ENCODE data around the gene SUSD1. TPM values are rescaled to one million over a fixed set of nuclear protein-coding genes. Genes with fewer than 3 reads are reported as not detected.

The SUSD1 gene
- total RNA-seq, 1 experiment from 2014 or later, result 24.6 TPM

DNA sequence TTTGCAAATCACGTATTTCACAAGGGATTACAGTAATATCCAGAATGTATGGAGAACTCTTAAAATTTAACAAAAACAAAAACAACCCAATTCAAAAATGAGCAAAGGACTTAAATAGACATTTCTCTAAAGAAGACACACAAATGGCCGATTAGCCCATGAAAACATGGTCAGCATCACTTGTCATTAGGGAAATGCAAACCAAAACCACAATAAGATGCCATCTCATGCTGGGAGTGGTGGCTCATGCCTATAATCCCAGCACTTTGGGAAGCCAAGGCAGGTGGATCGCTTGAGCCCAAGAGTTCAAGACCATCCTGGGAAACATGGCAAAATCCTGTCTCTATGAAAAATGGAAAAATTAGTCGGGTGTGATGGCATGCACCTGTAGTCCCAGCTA, 120.2 kb downstream of the SUSD1 start:
- BruUV-seq (replicated peaks), result no TSS peak
- no peak for DNase-seq
- Mint-ChIP-seq H3K36me3 (ENCODE audit: insufficient read depth, unreplicated experiment) (peaks cover 10% of the 10 kb centered on the region), H3K27ac (ENCODE audit: unreplicated experiment) (no peak overlapping the region), H3K9me3 (ENCODE audit: low read depth, unreplicated experiment) (peaks cover 6% of the 10 kb centered on the region), H3K4me3 (ENCODE audit: low read depth, unreplicated experiment) (no peak overlapping the region), H3K4me1 (ENCODE audit: low read depth, unreplicated experiment) (peaks cover 20% of the 10 kb centered on the region), H3K27me3 (ENCODE audit: unreplicated experiment) (no peaks in the 10 kb centered on the region)
- CTCF ChIA-PET, result no interaction called here
- intact Hi-C loops (cut with micrococcal nuclease; ENCODE audit: unreplicated experiment), result no loop called here
- TF ChIP-seq, protein P1, sequence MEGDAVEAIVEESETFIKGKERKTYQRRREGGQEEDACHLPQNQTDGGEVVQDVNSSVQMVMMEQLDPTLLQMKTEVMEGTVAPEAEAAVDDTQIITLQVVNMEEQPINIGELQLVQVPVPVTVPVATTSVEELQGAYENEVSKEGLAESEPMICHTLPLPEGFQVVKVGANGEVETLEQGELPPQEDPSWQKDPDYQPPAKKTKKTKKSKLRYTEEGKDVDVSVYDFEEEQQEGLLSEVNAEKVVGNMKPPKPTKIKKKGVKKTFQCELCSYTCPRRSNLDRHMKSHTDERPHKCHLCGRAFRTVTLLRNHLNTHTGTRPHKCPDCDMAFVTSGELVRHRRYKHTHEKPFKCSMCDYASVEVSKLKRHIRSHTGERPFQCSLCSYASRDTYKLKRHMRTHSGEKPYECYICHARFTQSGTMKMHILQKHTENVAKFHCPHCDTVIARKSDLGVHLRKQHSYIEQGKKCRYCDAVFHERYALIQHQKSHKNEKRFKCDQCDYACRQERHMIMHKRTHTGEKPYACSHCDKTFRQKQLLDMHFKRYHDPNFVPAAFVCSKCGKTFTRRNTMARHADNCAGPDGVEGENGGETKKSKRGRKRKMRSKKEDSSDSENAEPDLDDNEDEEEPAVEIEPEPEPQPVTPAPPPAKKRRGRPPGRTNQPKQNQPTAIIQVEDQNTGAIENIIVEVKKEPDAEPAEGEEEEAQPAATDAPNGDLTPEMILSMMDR (IDR thresholded peaks at IDR 0.05; ENCODE audit: unreplicated experiment), result no peak

DNA sequence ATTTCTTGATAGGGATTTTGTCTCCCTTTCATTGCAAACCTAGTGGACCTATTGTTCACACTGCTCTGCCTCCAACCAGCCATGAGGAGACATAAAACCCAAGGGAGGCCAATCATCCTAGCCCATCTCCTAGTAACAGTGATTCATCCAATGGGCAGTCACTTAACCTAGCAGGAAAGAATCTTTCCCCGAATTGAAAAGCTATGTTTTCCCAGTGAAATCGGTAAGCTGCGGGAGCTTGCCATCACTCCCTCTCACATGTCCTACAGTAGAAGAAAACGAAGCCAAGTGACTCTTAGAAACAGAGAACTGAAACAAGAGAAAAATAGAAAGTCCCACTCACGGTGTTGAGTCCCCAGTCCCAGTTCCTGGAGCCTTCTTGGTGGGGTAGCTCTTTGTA, 123.3 kb downstream of the SUSD1 start:
- no peak overlapping the region for H3K4me3 Mint-ChIP-seq (ENCODE audit: low read depth, unreplicated experiment)
- no TSS peak for BruUV-seq (replicated peaks)
- no peaks in the 10 kb centered on the region for H3K27me3 Mint-ChIP-seq (ENCODE audit: unreplicated experiment)
- intact Hi-C loops (cut with micrococcal nuclease; ENCODE audit: unreplicated experiment), result no loop called here
- peaks cover 8% of the 10 kb centered on the region for H3K9me3 Mint-ChIP-seq (ENCODE audit: low read depth, unreplicated experiment)
- CTCF ChIA-PET, result interaction anchor here (0.7 to 1.1 kb wide), 2 partner anchors 14 to 57 kb away, joined by 3 read pairs; no protein-coding TSS in a partner anchor
- H3K4me1 Mint-ChIP-seq (ENCODE audit: low read depth, unreplicated experiment), result peaks cover 21% of the 10 kb centered on the region
- no peak for DNase-seq
- H3K27ac Mint-ChIP-seq (ENCODE audit: unreplicated experiment), result no peak overlapping the region
- TF ChIP-seq, protein P1 (IDR thresholded peaks at IDR 0.05; ENCODE audit: unreplicated experiment), result no peak
- H3K36me3 Mint-ChIP-seq (ENCODE audit: insufficient read depth, unreplicated experiment), result no peaks in the 10 kb centered on the region

DNA sequence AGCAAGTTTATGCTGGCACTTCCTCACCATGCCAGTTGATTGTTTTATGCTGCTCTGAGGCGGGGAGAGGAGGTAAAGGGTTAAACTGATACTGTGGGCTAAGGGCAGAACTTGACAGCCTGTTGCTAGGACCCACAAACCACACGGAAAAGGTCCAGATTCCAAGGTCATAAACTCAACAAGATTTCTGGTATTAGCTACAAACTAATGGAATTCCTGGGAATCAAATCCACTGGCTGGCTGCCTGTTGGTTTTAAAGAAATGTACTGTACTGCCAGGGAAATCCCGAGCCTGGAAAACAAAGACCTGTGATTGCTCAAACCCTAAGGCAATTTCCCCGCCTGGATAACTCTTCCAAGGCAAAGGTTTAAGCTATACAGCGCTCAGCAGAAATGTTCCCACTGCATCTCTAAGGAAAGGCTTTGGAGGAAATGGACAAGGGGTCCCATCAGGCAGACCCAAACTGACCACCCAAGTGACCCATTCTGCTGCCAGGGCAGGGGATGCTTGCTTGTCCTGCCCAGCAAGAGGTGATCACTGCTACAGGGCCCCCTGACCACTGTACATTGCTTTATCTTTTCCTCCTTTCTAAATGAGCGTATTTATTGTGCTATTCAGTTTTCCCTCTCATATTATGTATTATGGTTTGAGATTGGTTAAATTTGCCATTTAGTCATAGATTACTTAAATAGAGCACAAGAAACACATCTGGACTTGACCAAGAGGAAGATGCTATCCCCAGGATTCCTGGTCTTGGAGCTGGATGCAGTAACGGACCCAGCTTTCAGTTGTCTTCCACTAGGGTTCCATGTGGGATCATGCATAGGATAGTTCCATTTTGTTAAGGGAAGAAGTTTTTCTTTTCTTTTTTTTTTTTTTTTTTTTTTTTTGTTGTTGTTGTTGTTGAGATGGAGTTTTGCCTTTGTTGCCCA, 124.3 kb downstream of the SUSD1 start:
- no peak overlapping the region for H3K4me3 Mint-ChIP-seq (ENCODE audit: low read depth, unreplicated experiment)
- H3K4me1 Mint-ChIP-seq (ENCODE audit: low read depth, unreplicated experiment), result peaks cover 25% of the 10 kb centered on the region
- H3K36me3 Mint-ChIP-seq (ENCODE audit: insufficient read depth, unreplicated experiment), result no peaks in the 10 kb centered on the region
- no TSS peak for BruUV-seq (replicated peaks)
- TF ChIP-seq, protein P1 (IDR thresholded peaks at IDR 0.05; ENCODE audit: unreplicated experiment), result no peak
- peaks cover 8% of the 10 kb centered on the region for H3K9me3 Mint-ChIP-seq (ENCODE audit: low read depth, unreplicated experiment)
- DNase-seq, result no peak
- CTCF ChIA-PET, result interaction anchor here (0.7 kb wide), 2 partner anchors 58 to 1224 kb away, joined by 3 to 11 read pairs; no protein-coding TSS in a partner anchor
- H3K27me3 Mint-ChIP-seq (ENCODE audit: unreplicated experiment), result no peaks in the 10 kb centered on the region
- intact Hi-C loops (cut with micrococcal nuclease; ENCODE audit: unreplicated experiment), result no loop called here
- no peak overlapping the region for H3K27ac Mint-ChIP-seq (ENCODE audit: unreplicated experiment)

DNA sequence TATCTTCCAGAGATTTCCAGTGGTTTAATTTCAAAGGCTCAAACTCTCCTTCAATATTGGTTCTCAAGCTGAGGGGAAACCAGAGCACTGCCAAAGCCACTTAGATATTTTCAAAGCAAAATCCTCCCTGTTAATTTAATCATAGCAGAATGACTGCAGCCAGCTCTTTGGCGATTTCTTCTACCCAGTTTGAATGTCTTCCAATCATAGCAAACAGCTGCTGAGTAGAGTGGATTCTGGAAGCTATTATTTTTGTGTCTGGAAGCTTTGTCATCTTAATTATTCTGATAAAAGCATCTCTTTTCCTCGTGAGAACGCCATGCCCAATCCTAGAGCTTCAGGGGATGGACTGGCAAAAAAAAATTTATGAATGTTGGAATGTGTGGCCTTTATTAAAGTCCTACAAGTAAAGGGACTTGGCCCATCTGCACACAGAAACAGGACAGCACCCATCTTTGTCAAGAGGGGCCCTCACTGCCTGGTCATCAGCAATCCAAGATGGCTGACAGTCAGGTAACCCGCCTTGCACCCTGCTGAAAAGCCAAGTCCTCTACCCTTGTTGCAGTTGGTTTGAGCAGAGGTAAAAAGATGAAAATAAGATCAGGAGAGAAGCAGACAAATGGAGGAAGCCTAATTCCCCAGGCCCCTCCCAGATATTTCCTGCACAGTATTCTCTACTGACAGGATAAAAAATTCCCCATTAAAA, 125.1 kb downstream of the SUSD1 start:
- Mint-ChIP-seq H3K27ac (ENCODE audit: unreplicated experiment) (no peak overlapping the region), H3K9me3 (ENCODE audit: low read depth, unreplicated experiment) (peaks cover 8% of the 10 kb centered on the region), H3K27me3 (ENCODE audit: unreplicated experiment) (no peaks in the 10 kb centered on the region), H3K36me3 (ENCODE audit: insufficient read depth, unreplicated experiment) (no peaks in the 10 kb centered on the region), H3K4me1 (ENCODE audit: low read depth, unreplicated experiment) (peaks cover 33% of the 10 kb centered on the region), H3K4me3 (ENCODE audit: low read depth, unreplicated experiment) (no peak overlapping the region)
- TF ChIP-seq, protein P1 (IDR thresholded peaks at IDR 0.05; ENCODE audit: unreplicated experiment), result no peak
- intact Hi-C loops (cut with micrococcal nuclease; ENCODE audit: unreplicated experiment), result no loop called here
- CTCF ChIA-PET, result no interaction called here
- no peak for DNase-seq
- BruUV-seq (replicated peaks), result no TSS peak
